HG03108 (cell line): Measurements from ENCODE around the gene CCDC9B.

Experiments
- ATAC-seq: cut with Tn5 transposase; IDR thresholded peaks from one replicate; pipeline ENCODE4 v1.9.1; 2021; ENCODE audit warnings: moderate library complexity; ENCODE audit not compliant: unreplicated experiment

The CCDC9B gene

DNA sequence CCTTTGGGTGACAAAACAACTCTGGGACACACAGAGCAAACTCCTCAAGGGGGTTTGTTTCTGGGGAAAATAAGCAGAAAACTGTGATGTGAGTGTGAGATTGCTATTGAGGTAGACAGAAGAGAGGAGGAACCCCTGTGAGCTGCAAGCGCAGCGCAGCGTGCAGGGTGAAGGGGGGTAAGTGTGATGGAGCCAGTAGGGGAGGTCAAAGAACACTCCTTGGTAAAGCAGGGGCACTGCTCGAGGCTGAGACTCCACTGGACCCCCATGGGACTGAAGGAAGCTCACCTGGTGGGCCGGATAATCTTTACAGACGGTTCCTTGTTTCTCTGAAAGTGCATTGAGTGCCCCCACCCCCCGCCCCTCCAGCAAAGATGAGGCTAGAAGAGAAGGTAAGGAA lies 9.7 kb downstream of the CCDC9B start:
- no peak for ATAC-seq

GRCh38 chr15:40330368-40330836 lies 10.3 kb downstream of the CCDC9B start:
- no peak for ATAC-seq

DNA sequence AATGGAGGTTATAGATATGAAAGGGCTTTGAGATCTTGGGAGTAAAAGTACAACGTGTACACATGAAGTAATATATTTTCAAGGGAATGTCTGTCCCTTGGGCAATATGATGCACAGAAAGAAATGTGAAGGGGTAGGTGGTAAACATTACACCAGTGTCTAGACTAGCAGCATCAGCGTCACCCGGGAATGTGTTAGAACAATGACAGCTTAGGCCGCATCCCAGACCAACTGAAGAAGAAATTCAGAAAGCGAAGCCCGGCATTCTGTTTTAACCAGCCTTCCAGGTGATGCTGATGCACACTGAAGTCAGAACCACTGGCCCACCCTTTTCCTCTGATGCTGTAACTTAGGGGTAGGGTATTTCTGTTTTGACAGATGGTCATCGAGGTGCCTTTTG lies 10.9 kb downstream of the CCDC9B start:
- ATAC-seq: no peak

- ATAC-seq: no peak
Observed at GRCh38 chr15:40328751-40329150, 12.0 kb downstream of the CCDC9B start.

- ATAC-seq: no peak
Observed at GRCh38 chr15:40328176-40328575, 12.6 kb downstream of the CCDC9B start.

DNA sequence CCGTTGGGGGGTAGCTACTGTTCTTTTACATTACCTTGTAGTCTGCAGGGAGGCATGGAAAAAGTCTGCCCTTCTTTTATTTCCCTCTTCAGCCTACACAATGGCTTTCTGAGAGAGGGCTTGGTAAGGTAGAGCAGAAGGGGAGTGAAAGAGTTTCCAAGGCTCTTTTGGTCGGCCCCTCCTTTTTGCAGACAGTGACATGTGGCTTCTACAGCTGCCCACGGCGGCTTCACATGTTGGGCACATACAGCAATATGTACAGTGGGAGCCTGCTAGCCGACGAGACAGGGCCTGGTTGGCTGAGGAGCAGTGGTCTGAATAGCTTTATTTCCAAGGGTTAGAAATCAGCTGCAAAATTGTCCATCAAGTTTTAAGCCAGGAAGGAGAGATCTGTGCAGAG lies 13.3 kb downstream of the CCDC9B start:
- no peak for ATAC-seq

DNA sequence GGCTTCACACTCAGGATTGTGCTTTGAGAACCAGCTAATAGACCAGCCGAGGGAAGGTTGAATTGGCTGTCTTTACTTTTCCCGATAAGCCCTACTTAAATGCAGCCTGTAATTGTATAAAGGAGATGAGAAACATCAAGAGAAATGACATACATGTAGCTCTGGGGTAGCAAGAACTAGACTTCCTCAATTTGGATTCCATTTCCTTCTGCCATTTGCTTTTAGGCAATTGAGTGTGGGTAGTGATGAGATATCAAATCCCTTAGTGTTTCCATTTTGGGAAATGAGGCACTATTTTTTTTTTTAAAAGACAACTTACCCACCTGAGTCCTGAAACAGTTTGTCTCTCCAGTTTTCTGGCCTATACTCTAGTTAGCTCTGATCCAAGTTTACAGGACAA lies 15.0 kb downstream of the CCDC9B start:
- no peak for ATAC-seq

- ATAC-seq: no peak
Observed at GRCh38 chr15:40325188-40325587, 15.6 kb downstream of the CCDC9B start.

- ATAC-seq: no peak
Observed at GRCh38 chr15:40323953-40324937, 16.5 kb downstream of the CCDC9B start.

DNA sequence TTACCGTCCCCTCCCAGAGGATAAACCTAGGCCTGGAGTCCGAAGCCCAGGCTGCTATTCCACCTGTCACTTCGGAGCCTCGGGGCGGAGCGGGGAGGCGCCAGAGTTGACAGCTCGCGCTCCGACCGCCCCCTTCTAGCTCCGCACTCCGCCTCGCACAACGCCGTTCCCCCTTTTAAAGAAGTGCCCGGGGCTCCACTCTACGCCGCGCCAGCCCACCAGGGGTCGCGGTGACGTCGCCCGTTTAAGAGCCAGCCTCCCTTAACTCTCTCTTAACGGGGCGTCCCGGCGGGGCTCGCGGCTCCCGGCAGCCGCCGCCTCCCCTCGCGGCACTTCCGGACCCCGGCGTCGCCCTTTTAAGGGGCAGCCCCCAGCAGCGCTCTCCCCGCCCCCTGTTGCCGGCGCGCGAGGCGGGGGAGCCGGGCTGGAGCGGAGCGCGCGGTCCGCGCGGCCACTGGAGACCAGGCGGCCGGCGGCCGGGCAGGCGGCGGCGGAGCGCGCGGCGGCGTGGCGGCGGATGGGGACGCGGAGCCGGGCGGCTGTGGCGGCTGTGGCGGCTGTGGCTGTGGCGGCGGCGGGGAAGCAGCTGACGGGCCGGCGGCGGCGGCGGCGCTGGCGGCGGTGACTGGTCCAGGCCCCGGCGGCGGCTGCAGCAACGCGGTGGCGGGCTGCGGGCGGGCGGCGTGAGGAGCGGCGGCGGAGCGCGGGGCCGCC lies 17.3 kb downstream of the CCDC9B start, which contains the start of gene INAFM2:
Gene INAFM2, plus strand, starts transcription at position 454 of the 714 bp plus-strand sequence. CDS start 364 bp downstream, outside the sequence.
- ATAC-seq: peak; percentile 81

GRCh38 chr15:40322531-40323238 lies 18.1 kb downstream of the CCDC9B start:
- no peak for ATAC-seq

DNA sequence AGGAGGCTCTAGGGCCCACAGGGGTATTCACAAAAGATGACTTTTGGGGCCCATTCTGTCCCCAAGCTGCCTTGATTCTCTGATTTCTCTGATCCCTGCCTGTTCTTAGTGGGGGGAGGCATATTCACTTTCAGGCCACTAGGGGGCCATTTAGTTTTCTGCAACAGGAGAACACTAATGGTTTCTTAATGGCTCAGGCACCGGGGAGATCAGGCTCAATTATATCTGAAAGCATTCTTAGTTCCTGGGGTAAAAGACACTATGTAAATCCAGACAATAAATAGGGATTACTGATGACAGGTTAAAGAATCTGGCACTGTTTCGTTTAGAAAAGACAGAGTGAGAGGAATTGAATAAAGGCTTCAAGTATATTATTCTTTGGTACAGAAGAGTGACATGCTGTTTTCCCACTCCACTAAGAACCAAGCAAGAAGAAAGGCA lies 19.8 kb downstream of the CCDC9B start:
- ATAC-seq: no peak

DNA sequence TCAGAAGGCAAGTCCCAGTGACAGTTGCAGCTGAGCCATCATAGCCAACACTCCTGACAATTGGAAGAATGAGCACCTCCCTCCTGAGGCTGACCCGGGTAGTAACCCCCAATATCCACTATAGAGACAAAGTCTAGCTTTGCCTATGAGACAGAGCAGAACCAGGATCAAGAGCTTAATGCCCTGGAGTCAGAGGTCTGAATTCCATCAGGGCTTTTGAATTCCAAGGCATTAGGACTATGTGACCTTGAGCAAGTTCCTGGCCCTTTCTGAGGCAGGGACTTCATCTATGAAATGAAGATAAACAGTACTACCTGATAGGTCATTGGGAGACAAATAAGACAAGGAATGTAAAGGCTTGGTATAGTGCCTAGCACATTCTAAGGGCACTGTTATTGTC lies 20.3 kb downstream of the CCDC9B start:
- no peak for ATAC-seq

GRCh38 chr15:40317580-40317979 lies 23.2 kb downstream of the CCDC9B start:
- no peak for ATAC-seq

DNA sequence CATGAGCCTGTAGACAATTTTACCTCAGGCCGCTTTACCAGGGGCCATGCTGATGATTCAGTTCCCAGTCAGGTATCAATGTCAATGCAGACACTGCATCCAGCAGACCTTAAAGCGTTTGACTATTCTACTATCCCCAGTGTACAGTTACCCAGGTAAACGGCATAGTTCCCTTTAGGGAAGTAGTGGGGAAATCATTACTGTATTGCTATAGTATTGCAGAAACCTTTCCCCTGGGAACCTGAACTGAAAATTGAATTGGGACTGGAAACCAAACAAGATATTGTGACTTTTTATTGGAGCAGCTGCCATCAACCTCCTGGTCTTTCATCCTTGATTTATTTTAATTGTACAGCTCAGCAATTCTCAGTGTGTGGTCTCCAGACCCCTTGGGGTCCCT lies 23.8 kb downstream of the CCDC9B start:
- ATAC-seq: no peak

DNA sequence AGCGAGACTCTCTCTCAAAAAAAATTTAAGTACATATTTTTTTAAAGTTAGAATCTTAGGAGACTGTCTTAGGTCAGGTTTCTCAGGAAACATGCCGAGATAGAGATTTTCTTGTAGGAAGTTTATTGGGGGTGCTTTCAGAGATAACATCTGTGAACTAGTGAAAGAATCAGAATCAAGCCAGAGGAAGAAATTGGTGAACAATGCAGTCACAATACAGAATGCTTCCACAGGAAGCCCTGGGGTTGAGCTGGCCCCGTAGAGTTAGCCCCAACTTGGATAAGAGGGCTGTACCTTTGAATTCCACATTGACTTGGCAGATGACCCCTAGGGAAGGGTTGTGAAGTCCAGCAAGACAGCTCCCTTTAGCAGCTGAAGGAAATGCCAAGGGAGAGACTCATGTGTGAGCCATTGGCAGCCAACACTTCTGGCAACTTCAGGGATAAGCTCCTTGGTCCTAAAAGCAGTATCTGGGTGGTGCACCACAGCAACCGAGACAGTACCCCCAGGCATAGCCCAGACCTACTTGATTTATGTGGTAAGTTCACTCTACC lies 25.9 kb downstream of the CCDC9B start:
- no peak for ATAC-seq

DNA sequence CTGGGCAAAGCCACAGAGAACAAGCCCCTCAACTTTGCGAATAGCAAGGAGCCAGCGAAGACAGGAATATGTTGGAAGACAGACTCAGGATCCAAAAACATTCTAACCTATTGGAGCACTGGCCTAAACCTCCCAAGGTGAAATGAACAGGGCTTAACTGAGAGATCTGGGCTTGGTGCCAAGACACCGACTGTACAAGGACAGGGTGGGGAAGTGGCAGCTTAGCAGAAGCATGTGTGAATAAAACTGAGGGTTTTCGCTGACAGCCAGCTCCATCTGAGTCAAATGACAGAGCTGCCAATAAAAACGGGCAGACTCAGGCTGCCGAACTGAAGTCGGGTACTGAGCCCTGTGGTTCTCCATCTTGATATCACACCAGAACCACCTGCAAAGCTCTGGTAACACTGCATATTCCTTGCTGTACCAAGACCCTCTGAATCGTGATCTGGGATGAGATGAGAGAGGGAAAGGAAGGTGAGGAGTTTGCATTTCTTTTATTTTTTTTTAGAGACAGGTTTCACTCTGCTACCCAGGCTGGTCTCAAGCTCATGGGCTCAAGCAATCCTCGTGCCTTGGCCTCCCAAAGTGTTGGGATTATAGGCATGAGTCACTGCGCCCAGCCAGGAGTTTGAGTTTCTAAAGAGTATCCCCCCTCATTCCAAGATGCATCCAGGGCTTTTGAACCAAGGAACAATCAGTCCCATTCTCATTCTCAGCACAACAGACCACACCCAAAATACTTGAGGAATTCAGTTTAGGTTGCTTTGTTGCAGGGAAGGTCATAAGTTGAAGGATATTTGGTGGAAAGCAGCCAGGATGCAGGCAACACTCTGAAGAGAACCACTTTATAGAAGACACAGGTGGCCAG lies 27.0 kb downstream of the CCDC9B start:
- no peak for ATAC-seq

DNA sequence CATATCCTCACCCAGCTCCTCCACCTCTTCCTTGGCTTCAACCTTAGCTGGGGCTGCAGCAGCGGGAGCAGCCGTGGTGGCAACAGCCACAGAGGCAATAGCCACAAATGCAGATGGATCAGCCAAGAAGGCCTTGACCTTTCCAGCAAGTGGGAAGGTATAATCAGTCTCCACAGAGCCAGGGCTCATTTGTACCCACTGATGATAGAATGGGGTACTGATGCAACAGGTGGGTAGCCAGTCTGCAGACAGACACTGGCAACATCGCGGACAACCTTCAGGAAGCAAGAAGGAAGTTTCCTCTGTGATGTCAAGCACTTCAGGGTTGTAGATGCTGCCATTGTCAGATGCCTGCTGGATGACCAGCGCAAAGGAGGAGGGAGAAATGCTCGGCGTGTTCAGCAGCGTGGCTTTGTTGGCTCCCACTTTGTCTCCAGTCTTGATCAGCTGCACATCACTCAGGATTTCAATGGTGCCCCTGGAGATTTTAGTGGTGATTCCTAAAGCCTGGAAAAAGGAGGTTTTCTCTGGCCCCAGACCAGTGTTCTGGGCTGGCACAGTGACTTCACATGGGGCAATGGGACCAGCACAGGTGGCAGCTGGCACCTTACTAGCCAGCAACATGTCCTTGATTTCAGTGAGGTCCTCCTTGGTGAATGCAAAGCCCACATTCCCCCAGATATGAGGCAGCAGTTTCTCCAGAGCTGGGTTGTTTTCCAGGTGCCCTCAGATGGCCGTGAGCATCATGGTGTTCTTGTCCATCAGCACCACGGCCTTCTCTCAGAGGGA lies 28.2 kb downstream of the CCDC9B start:
- ATAC-seq: no peak

- ATAC-seq: no peak
Observed at GRCh38 chr15:40310993-40311392, 29.7 kb downstream of the CCDC9B start.
